NCI-H1694 (cell line): ENCODE results near the gene CYFIP1.

ENCODE experiments used
- DNase-seq: peaks from one replicate; lab custom pipeline; 2025; lab: John Stamatoyannopoulos, UW

The CYFIP1 gene

DNA sequence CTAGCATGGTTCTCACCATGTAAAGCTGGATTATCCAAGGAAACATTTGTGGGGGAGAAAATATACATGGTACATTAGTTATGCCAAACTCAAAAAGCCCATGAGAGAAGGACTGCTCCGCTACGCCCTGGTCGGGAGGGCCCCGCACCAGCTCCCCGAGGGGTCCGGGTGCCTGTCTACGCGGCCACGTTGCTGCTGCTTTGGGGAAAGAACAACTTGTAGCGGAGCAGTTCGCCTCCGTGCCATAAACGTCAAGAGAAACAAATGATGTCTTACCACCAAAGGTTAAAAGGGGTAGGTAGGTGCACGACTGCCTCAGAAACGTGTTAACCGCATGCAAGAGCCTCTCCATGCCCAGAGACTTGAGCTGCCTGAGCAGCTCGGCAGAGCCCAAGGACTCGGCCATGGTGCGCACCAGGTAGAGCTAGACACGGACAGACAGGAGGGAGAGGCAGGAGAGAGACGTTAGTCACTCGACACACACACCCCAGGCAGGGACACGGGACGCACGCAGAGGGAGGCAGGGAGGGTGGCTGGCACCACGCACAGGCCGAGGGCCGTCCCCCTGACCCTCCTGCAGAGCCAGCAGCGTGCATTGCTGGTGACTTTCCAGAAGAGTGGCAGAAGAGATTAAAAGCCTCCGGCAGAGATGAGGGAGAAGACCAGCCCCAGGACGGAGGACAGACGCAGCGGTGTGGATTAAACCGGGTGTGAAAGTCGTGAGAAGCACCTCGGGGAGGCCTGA, 63.4 kb downstream of the CYFIP1 start:
- DNase-seq: no peak

DNA sequence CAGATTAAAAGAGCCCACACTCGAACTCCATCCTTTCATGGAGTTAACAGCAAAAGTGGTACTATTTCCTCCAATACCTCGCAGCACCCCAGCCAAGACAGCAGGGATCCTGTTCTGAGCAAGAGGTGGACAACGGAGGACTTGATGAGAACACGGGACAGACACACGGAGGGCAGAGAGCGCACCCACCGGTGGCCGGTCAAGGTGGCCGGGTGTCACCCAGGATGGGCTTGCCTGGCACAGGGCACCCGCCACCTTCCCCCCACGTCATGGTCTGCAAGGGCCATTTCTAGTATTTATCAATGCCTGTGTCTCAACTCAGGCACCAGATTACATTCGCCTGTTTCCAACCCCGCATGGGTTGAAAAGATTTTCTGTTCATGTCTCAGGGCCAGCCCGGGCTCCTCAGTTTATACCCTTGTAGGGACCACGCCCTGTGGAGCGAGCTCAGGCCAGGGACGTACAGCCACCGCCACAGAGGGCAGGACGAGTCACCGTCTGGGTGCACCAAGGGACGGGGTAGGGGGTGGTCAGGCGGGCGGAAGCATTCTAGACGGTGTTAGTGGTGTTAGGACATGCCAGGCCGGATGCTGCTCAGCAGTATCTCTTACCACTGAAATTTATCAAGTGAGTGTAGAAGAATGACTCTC, 64.2 kb downstream of the CYFIP1 start:
- DNase-seq: no peak

DNA sequence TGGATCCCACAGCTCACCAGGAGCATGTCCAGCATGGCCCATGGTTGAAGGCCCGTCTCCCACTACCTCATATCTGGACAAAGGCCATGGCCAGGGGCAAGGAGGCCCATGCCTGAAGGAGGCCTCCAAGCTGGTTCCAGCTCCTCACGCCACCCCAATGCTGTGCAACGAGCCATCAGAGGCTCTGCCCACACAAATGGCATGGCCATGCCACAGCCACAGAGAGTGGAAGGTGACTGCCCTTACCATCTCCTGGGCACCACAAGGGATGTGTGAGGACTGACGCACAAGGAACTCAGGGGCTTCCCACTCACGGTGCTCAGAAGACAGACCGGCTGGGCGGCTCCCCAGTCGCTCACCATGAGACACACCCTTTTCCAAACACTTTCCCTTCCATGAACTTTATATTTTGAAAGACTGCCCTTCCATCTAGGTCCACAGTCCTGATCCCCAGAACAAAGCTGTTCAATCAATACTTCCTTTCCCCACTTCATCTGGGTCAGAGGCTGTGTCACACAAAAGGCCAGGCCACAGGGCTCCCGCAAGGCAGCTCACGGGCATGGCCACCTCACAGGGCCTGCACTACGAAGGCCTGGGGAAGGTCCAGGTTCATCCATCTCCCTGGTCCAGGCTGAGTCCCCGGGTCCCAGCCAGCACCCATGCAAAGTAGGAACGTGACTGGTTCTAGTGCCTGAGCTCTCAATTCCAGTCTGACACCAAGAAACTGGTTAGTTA, 66.4 kb downstream of the CYFIP1 start:
- no peak for DNase-seq

DNA sequence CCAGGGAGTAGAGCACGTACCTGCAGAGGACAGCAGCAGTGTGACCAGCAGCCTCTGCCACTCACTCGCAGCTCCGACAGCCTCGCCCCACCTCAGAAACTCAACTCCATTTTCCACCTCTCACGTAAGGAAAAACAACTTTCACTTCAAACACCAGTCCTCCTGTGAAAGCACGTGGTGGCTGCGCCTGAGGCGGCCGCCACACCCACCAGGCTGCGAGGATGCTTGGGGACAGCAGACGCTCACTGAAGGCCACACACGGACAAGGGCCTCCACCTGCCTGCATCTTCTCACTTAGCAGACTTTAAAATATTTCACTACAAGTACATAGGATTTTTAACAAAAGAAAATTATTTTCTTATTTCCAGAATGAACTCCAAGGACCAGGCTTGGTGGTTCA, 67.9 kb downstream of the CYFIP1 start:
- no peak for DNase-seq

DNA sequence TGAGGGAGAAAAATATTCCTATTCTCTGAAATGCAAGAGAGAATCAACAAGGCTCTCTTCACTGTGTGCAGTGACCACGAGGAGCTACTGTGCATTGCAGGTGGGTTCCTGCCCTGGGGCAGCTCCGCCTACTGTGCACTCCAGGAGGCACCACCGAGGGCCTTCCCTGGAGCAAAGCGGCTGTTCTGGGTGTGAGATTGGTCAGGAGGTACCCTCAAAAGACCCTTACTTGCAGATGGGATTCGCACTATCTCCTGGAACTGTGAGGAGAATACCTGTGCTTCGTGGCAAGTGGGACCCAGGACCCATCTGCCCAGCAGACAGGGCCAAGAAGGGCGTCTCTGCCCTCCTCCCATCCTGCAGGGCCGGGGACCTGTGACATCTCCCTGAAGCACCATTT, 68.9 kb downstream of the CYFIP1 start:
- no peak for DNase-seq

DNA sequence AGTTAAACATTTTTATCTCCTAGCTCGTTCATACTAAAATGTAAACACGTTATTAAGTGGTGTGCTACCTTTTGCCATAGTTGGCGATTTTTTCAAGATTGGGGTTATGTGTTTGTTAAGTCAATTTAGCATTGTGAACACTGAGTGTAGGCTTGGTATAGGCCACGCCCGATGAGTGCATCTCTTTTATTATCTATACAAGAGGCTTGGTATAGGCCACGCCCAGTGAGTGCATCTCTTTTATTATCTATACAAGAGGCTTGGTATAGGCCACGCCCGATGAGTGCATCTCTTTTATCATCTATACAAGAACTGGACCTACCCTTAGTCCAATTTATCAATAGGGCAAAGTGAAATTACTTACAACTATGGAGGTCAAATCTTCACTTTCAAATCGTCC, 71.3 kb downstream of the CYFIP1 start:
- DNase-seq: no peak

DNA sequence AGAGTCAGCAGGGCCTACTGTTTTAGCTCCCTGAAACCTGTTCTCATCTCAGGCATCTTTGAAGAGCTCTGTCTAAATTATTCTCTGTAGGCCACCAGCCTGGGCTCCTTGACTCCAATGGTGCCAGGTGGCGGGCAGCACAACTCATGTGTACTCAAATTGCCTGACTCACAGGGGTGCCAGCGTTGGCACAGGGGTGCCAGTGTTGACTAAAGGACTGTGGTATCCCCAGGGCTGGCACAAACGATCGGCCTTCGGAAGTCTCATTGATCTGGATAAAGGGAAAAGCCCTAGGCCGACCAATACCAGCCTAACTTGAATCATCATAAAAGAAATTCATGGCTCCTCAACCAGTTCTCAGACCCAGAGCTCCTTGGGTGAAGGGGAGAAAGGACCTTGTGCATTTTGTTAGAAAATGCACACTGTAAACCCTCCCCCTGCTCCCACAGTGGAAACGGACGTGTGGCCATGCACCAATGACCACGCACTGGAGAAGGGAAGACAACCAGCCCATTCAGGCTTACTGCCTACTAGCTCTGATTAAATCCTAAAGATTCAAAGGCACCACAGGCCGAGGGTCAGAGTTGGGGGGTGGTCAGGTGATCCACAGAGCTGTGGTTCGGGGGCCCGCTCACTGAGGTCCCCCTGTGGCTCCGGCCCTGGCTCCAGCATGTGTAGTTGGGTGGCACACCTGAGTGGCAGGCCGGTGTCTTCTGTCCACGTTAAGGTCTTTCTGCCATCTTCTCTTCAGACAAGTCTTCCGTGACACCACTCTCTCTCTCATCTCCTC, 72.8 kb downstream of the CYFIP1 start:
- no peak for DNase-seq

DNA sequence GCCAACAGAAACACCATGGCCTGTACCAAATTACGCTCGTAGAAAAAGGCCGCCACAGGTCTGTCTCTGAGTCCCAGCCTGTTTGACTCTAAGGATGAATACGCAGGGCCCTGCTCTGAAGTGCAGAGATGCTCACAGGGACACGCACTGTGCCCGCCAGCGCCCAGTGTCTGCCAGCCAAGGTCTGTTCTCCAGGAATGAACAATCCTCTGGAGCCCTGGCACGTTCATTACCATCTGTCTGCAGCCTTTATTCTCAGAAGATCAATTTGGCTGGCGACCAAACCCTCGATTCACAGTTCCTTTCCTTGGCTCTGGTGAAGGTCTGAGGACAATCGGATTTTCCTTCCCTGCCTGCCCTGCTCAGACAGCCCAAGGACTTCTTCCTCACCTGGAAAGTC, 75.4 kb downstream of the CYFIP1 start:
- DNase-seq: peak; percentile 27

DNA sequence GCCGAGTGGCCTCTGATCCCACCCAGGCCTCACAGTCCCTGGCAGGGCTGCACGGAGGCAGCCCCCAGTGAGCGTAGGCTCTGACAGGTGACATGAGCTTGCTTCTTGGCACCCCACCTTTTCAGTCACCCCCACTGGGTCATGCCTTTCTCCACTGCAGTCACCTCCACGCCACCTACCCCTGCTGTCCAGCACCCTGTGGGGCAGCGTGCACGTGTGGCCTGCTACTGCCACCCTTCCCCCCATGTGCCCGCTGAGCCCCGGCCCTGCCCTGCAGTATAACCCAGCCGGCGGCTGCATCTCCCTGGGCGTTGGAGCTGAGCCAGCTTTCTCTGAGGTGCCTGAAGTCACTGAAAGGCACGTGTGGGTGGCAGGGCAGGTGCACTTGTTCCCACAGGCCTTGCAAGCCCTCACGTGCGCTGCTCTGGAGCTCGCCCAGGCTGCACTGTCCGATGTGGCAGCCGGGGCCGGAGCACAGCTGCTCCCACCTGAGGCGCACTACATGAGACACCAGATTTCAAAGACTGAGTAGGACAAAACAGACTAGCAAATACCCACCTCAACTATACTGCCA, 76.1 kb downstream of the CYFIP1 start:
- DNase-seq: no peak

DNA sequence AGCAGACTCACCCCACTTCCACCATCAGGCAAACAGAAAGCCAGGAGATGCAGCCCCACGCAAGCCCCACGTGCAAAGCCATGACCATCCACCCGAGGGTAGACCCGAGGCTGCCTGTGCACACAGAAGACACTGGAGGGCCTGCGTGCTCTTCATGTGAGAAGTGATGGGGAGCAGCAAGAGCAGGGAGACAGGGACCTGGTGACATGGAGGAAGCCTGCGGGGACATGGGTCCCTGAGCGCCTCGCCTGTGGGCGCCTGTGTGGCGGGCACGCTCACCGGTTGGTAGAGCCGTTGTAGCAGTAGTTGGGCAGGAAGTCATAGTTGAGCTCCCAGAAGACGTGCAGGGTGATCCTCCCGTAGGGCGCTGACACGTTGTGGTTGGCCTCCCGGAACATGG, 76.7 kb downstream of the CYFIP1 start:
- DNase-seq: no peak

DNA sequence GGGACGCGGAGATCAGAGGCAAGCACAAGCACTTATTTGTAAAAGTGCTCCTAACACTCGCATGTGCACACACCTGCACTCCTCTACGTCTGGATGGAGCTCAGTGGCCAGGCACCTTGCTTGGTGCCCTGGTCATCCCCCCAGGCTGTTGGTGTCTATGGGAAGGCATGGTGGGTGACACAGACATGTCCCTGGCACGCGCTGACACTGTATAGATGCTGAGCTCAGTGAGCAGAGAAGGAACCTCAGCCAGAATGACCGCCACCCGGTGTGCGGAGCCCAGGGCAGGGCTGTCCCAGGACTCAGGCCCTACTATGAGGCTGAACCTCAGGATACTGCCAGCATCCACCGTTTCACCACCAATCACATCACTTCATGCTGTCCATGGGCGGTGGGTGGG, 77.2 kb downstream of the CYFIP1 start:
- DNase-seq: no peak

DNA sequence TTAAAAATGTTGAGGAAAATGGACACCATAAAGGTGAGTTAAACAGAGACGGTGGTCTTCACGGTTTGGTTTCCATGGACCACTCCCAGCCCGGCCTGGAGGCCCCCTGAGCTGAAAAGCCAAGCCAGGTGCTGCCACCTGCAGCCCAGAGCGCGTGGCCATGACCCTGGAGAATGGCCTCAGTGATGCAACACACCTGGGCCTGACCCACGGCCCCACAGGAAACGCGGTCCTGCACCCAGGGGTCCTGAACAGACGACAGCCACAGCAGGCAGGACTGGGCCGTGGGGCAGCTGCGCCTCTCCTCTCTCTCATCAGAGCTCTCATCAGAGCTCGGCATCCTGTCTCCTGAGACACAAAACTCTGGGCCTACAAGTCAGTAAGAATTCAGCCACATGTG, 77.6 kb downstream of the CYFIP1 start:
- DNase-seq: no peak

DNA sequence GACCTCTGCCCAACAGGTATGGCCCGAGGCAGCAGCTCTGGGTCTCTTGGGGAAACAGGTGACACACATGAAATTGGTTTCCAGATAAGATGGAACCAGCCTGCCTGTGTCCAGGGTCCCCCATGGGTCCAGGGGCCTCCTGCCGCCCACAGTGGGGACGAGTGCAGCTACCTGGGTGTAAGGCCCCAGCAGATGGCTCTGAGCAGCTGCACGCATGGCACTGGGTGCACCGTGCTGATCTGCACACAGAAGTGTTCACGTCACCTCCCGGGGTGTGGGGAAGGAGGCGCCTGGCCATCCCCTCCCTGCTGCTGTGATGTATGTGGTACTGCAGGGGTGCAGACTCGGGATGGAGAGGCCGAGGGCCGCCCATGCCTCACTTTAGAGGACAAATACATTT, 78.1 kb downstream of the CYFIP1 start:
- no peak for DNase-seq

DNA sequence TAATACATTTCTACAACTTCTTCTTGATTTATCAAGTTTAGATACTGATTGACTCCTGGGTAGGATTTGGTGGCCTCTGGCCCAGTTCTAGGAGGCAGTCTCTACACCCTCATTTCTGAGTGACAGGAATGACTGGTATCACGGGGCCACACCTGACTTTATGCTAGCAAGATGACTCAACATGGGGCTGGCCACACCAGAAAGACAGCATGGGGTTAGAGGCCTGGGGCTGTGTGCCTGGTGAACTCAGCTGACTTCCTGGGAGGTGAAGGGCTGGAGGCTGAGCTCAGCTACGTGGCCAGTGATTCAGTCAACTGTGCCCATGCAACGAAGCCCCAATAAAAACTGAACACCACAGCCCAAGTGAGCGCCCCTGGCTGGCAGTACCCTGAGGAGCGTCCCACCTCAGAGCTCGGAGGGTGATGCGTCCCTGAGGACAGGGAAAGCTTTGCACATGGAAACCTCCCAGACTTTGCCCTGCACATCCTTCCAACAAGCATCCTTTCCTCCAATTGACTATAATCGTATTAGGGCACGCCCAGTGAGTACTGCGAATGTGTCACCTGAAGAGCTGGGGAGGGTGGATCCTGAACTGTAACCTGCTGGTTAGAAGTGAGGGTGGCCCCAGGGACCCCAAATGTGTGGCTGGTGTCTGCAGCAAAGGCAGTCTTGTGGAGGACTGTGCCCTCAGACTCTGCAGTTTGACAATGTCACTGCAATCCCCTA, 84.5 kb downstream of the CYFIP1 start:
- no peak for DNase-seq

DNA sequence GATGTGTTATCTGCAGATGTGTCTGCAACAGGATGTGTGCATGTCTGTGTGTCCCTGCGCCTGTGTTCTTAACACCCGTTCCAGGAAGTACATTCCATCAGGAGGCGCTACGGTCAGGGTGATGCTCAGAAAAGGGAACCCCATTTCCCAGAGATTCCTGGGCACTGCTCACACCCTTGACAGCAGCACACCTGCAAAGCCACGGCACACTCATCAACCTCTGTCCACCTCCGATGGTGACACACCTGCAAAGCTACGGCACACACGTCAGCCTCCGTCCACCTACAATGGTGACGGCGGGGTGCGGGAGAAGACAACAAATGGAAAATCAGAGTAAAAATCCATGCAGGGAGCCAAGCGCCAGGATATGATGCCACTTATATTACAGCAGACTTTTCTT, 86.3 kb downstream of the CYFIP1 start:
- no peak for DNase-seq

DNA sequence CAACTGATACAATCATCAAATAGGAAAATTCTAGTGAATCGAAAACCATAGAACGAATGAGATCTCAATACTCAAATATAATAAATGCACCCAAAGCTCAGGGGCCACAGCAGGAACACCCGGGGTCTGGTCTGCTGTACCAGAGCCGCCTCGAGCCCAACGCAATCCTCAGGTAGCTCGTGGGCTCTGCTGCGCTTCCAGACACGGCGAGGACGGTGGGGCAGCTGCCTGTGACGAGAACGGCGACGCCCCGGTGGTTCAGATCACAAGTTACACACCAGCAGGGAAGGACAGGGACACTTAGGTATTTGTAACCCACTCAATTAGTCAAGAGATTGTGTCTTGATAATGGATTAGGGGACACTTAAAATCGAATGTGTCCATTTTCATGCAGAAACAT, 87.1 kb downstream of the CYFIP1 start:
- DNase-seq: no peak

DNA sequence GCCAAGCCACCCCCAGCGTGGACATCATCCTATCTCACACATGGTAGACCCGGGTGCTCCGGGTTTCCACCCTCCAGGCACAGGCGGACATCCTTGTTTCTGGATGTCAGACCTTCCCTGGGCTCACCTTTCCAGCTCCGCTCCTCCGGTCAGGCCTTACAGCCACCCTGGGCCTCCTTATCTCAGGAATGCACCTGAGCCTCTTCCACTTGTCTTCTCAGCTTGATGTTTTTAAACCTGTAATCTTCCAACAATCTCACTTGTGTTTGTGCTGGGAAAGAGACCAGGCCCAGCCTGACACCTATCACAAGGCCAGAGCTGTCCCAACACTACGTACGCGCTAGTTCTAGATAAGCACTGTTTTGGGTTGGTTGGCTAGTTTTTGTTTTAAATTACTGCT, 87.8 kb downstream of the CYFIP1 start:
- DNase-seq: no peak

DNA sequence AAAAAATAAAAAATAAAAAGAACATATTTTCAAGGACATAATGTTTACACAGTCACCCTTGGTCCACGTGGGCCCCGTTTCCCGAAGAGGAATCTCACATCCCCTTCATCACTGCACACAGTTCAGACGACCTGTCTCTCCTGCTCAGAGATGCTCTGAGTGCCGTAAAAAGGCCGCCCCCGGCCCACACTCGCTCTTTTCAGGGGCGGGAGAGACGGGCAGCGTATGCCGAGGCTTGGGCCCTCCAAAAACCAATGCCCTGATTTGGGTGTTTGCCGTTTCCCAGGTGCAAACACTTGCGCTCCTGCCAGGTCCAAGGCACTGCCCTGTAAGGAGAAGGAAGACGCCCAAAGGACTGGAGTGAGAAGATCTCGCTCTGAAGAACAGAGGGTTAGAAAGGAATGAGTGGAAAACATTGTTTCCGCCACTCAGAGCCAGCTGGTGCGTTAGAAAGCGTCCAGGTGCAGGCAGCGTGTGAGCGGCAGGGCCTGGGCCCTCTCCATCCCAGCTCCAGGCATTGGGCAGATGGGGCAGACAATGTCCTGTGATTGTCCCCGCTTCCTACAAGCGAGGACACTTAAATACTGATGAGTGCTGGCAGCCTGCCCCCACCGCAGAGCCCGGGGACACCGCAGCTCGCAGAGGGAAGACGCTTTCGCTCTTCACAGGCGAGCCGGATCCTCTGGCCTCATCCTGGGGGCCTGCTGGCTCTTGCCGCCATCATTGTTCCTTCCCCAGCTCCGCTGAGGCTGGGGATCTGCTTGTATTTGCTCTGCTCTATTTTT, 88.5 kb downstream of the CYFIP1 start:
- DNase-seq: no peak

DNA sequence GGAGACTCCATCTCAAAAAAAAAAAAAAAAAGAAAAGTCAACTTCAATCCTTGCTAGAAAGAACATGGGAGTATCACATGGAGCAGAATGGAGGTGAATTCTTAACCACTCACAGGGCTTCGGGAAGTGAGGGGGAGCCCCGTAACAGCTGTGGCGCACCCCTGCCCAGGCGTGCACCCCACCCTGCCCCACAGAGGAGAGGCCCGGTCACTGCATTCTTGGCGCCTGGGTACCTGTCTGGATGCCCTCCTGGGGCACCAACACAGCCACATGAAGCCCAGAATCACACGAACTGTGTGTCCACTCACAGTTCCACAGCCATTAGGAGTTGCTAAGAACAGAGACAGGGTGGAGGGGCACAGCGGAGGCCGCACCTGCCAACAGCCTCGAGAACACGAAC, 89.9 kb downstream of the CYFIP1 start:
- DNase-seq: no peak

DNA sequence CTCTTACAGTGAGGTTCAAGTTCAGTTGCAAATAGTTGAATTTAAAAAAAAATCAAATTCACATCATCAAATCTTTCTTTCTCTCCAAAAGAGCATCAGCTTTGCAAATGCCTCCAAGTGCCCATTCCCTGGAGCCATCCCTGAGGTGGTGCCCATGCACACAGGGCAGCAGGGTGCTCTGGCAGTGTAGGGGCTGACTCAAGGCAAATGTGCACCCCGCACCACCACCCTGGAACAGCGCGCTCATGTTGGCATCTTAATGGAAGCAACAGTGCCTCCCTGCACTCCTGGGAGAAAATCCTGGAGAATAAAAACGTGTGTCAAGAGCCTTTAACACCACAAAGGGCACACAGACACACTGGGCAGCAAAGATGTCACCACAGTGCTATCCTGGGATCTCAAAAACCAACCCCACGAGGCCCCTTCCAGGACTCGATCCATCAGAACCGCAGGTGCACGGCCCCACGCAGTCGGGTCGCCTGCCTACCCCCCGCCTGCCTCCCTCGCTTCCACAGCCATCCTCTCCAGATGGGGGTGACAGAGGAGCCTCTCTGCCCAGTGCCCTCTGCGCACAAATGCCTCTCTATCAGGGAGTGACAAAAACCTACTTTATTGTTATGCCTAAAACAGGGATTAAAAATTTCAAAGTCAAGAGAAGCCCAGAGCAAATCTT, 90.9 kb downstream of the CYFIP1 start:
- DNase-seq: no peak
